HEK293 (cell line): ENCODE measurements around the gene ICAM1.

ENCODE experiments used
- CTCF ChIA-PET: fragments of 350-600 bp; formaldehyde crosslinking; extraction: SDS; loops from one replicate; lab custom pipeline; 2021; ENCODE audit warnings: antibody characterized with exemption; lab: Yijun Ruan, JAX
- POLR2A ChIA-PET: fragments of 300-600 bp; formaldehyde crosslinking; extraction: SDS; loops from one replicate; lab custom pipeline; 2020; ENCODE audit warnings: antibody characterized with exemption, inconsistent platforms; lab: Yijun Ruan, JAX
- H3K27ac ChIP-seq: fragments of 200-500 bp; sonication (Bioruptor generic); 2 replicates; pipeline ENCODE4 v1.5.1; 2014; ENCODE audit warnings: low read depth, low read length, control low read depth, inconsistent platforms; ENCODE audit errors: extremely low read depth
- H3K36me3 ChIP-seq, 2 experiments: fragments of 200-500 bp in 1 of 2; sonication (Bioruptor generic) in 1 of 2; 1 replicate in 1 of 2; 2 replicates in 1 of 2; pipeline ENCODE4 v1.5.1; 2014 to 2017; ENCODE audit warnings: inconsistent platforms in 2 of 2, low read length in 2 of 2; ENCODE audit not compliant: control insufficient read depth in 2 of 2, insufficient read depth in 1 of 2
- H3K4me1 ChIP-seq: fragments of 200-500 bp; sonication (Bioruptor generic); 2 replicates; pipeline ENCODE4 v1.5.1; 2014; ENCODE audit warnings: mild to moderate bottlenecking, low read length, inconsistent platforms; ENCODE audit not compliant: control insufficient read depth, insufficient read depth
- H3K4me3 ChIP-seq: 2 replicates; pipeline ENCODE4 v1.5.1; 2011; ENCODE audit warnings: low read depth, mild to moderate bottlenecking, control low read depth, low read length, moderate library complexity
- H3K9me3 ChIP-seq: fragments of 200-500 bp; sonication (Bioruptor generic); 2 replicates; pipeline ENCODE4 v1.5.1; 2014; ENCODE audit warnings: low read depth, low read length, inconsistent platforms; ENCODE audit not compliant: control insufficient read depth, insufficient read depth
- PBX3 ChIP-seq: sonication (generic); formaldehyde crosslinking; IDR thresholded peaks from 2 replicates; pipeline ENCODE4 v1.8.1; 2022; ENCODE audit warnings: mild to moderate bottlenecking, moderate library complexity, missing genetic modification reagents
- PRDM4 ChIP-seq: fragments of 450-650 bp; formaldehyde crosslinking; IDR thresholded peaks from 2 replicates; pipeline ENCODE4 v1.5.1; 2017; ENCODE audit warnings: missing biosample characterization, missing genetic modification characterization
- SCRT2 ChIP-seq: fragments of 450-650 bp; formaldehyde crosslinking; IDR thresholded peaks from 2 replicates; pipeline ENCODE4 v1.5.1; 2016; ENCODE audit warnings: missing biosample characterization, missing genetic modification characterization
- SETDB1 ChIP-seq: IDR thresholded peaks from one replicate; pipeline ENCODE4 v1.6.1; 2017; ENCODE audit warnings: mild to moderate bottlenecking, low read length, moderate library complexity, mixed read lengths; ENCODE audit not compliant: insufficient read length
- ZEB2 ChIP-seq: fragments of 450-650 bp; formaldehyde crosslinking; IDR thresholded peaks from 2 replicates; pipeline ENCODE4 v1.5.1; 2016; ENCODE audit warnings: missing biosample characterization, missing genetic modification characterization
- ZFP69B ChIP-seq: fragments of 450-650 bp; formaldehyde crosslinking; IDR thresholded peaks from 2 replicates; pipeline ENCODE4 v1.5.1; 2016; ENCODE audit warnings: missing biosample characterization, missing genetic modification characterization
- ZIC2 ChIP-seq: fragments of 450-650 bp; formaldehyde crosslinking; IDR thresholded peaks from 2 replicates; pipeline ENCODE4 v1.5.1; 2016; ENCODE audit warnings: missing biosample characterization, missing genetic modification characterization
- ZNF10 ChIP-seq: fragments of 450-650 bp; formaldehyde crosslinking; IDR thresholded peaks from 2 replicates; pipeline ENCODE4 v1.5.1; 2017; ENCODE audit warnings: missing biosample characterization, missing genetic modification characterization
- ZNF175 ChIP-seq: fragments of 450-650 bp; formaldehyde crosslinking; IDR thresholded peaks from 2 replicates; pipeline ENCODE4 v1.5.1; 2016; ENCODE audit warnings: missing biosample characterization, missing genetic modification characterization
- ZNF341 ChIP-seq: fragments of 450-650 bp; formaldehyde crosslinking; IDR thresholded peaks from 2 replicates; pipeline ENCODE4; 2016; ENCODE audit warnings: low read depth, missing biosample characterization, missing genetic modification characterization
- ZNF473 ChIP-seq: fragments of 450-650 bp; formaldehyde crosslinking; IDR thresholded peaks from 2 replicates; pipeline ENCODE4 v1.5.1; 2017; ENCODE audit warnings: missing biosample characterization, missing genetic modification characterization
- ZNF488 ChIP-seq: fragments of 450-650 bp; formaldehyde crosslinking; IDR thresholded peaks from 2 replicates; pipeline ENCODE4 v1.5.1; 2016; ENCODE audit warnings: missing biosample characterization, missing genetic modification characterization
- ZNF510 ChIP-seq: fragments of 450-650 bp; formaldehyde crosslinking; IDR thresholded peaks from 2 replicates; pipeline ENCODE4 v1.5.1; 2018; ENCODE audit warnings: mild to moderate bottlenecking, missing genetic modification characterization, missing biosample characterization; ENCODE audit not compliant: insufficient replicate concordance
- ZNF544 ChIP-seq: fragments of 450-650 bp; formaldehyde crosslinking; IDR thresholded peaks from 2 replicates; pipeline ENCODE4 v1.5.0; 2017; ENCODE audit warnings: missing biosample characterization, missing genetic modification characterization
- ZNF548 ChIP-seq: fragments of 450-650 bp; formaldehyde crosslinking; IDR thresholded peaks from 2 replicates; pipeline ENCODE4 v1.5.1; 2016; ENCODE audit warnings: missing biosample characterization, missing genetic modification characterization
- ZNF623 ChIP-seq: fragments of 450-650 bp; formaldehyde crosslinking; IDR thresholded peaks from 2 replicates; pipeline ENCODE4 v1.5.1; 2016; ENCODE audit warnings: missing biosample characterization, missing genetic modification characterization
- ZNF837 ChIP-seq: fragments of 450-650 bp; formaldehyde crosslinking; IDR thresholded peaks from 2 replicates; pipeline ENCODE4 v1.5.1; 2016; ENCODE audit warnings: missing biosample characterization, missing genetic modification characterization

The ICAM1 gene

GRCh38 chr19:10328558-10329429, 57.9 kb downstream of the ICAM1 start:
- H3K9me3 ChIP-seq, result no peaks in the 10 kb centered on the region
- TF ChIP-seq ZNF473 (no peak), ZEB2 (tag by site-specific recombination) (no peak), ZNF488 (tag by site-specific recombination) (no peak), SCRT2 (no peak), ZNF837 (tag by site-specific recombination) (no peak), ZNF341 (tag by site-specific recombination) (no peak)
- CTCF ChIA-PET, result no interaction called here
- H3K27ac ChIP-seq, result no peak overlapping the region
- POLR2A ChIA-PET, result interaction anchor here (0.7 to 0.9 kb wide), 2 partner anchors 53 to 568 kb away, joined by 3 to 4 read pairs; no protein-coding TSS in a partner anchor
- no peaks in the 10 kb centered on the region for H3K4me1 ChIP-seq
- no peak overlapping the region for H3K4me3 ChIP-seq
- peaks cover 40 to 80% of the 10 kb centered on the region in 2 experiments; a peak in 2 of 3 replicates for H3K36me3 ChIP-seq

GRCh38 chr19:10329555-10329954, 58.6 kb downstream of the ICAM1 start:
- no peaks in the 10 kb centered on the region for H3K4me1 ChIP-seq
- no peak for TF ChIP-seq ZNF175 (tag by site-specific recombination)
- peak; percentile 74; the same call in 1 of the 2 replicates for TF ChIP-seq ZNF10 (tag by site-specific recombination)
- TF ChIP-seq, all 188 proteins: peak for 1
- Histone ChIP-seq H3K36me3 (peaks cover 35 to 72% of the 10 kb centered on the region in 2 experiments; a peak in 2 of 3 replicates), H3K27ac (no peak overlapping the region), H3K9me3 (no peaks in the 10 kb centered on the region), H3K4me3 (no peak overlapping the region)
- CTCF ChIA-PET, result no interaction called here
- POLR2A ChIA-PET, result interaction anchor here (0.6 to 1.3 kb wide), 3 partner anchors 13 to 51 kb away, joined by 3 to 5 read pairs (median 4); partner anchors contain the start of gene TYK2

- H3K4me1 ChIP-seq, result no peaks in the 10 kb centered on the region
- peak overlapping the region; percentile 92 for H3K4me3 ChIP-seq
- peak; percentile 44; the same call in 1 of the 2 replicates for TF ChIP-seq ZIC2
- TF ChIP-seq ZNF544 (tag by site-specific recombination), result no peak
- no peak for TF ChIP-seq ZNF623 (tag by site-specific recombination)
- POLR2A ChIA-PET, result interaction anchor here (0.6 to 2.9 kb wide), 6 partner anchors 8 to 48 kb away, joined by 4 to 32 read pairs (median 12); partner anchors contain the start of genes ICAM5 and TYK2
- peaks cover 10 to 46% of the 10 kb centered on the region in 2 experiments; a peak in 2 of 3 replicates for H3K36me3 ChIP-seq
- no peaks in the 10 kb centered on the region for H3K9me3 ChIP-seq
- H3K27ac ChIP-seq, result peak overlapping the region; percentile 78; the same call in 1 of the 2 replicates
- CTCF ChIA-PET, result interaction anchor here (1.3 to 2.8 kb wide), 3 partner anchors 56 to 73 kb away, joined by 5 to 19 read pairs (median 12); no protein-coding TSS in a partner anchor
Measured at GRCh38 chr19:10332158-10332964, 61.4 kb downstream of the ICAM1 start.

- CTCF ChIA-PET, result interaction anchor here (0.6 to 2.8 kb wide), 8 partner anchors 12 to 85 kb away, joined by 3 to 19 read pairs (median 6); no protein-coding TSS in a partner anchor
- H3K36me3 ChIP-seq, result peaks cover 8 to 38% of the 10 kb centered on the region in 2 experiments; a peak in 2 of 3 replicates
- no peak for TF ChIP-seq ZNF510 (tag by site-specific recombination)
- TF ChIP-seq SETDB1, result no peak
- peak; percentile 86 for TF ChIP-seq ZFP69B
- 0 out of 2 replicates have a peak, but pooled peaks have one; percentile 46 for TF ChIP-seq PRDM4 (tag by site-specific recombination)
- no peak for TF ChIP-seq ZNF548 (tag by site-specific recombination)
- peak; percentile 46; the same call in 1 of the 2 replicates for TF ChIP-seq PBX3
Measured at GRCh38 chr19:10332965-10333757, 62.2 kb downstream of the ICAM1 start, which contains the start of gene RAVER1. Gene RAVER1 (minus strand): TSS chr19:10333529. CDS start chr19:10333507, 22 bp downstream.

More at GRCh38 chr19:10332965-10333757, 62.2 kb downstream of the ICAM1 start, which contains the start of gene RAVER1:
- H3K4me1 ChIP-seq, result no peaks in the 10 kb centered on the region
- no peaks in the 10 kb centered on the region for H3K9me3 ChIP-seq
- H3K4me3 ChIP-seq, result peak within 1 kb of the TSS; percentile 92
- peak within 1 kb of the TSS; percentile 78 for H3K27ac ChIP-seq
- POLR2A ChIA-PET, result interaction anchor here (0.6 to 2.9 kb wide), 32 partner anchors 9 to 1181 kb away, joined by 3 to 32 read pairs (median 4); partner anchors contain the start of genes DNMT1, FDX2, ICAM5 and TYK2
